Measurements from ENCODE around the gene PXDN. TPM values are rescaled to one million over a fixed set of nuclear protein-coding genes. Genes with fewer than 3 reads are reported as not detected.

PXDN gene
- total RNA-seq, 1 donor from 2014 or later, result 459 TPM

- H3K9me3 Mint-ChIP-seq (ENCODE audit: unreplicated experiment), result no peaks in the 10 kb centered on the region
- no peak overlapping the region for H3K4me3 Mint-ChIP-seq (ENCODE audit: unreplicated experiment)
- H3K27me3 Mint-ChIP-seq (ENCODE audit: unreplicated experiment), result no peaks in the 10 kb centered on the region
- H3K27ac Mint-ChIP-seq (ENCODE audit: unreplicated experiment), result no peak overlapping the region
- no peak for TF ChIP-seq CTCF (IDR thresholded peaks at IDR 0.05)
- H3K36me3 Mint-ChIP-seq (ENCODE audit: unreplicated experiment), result peaks cover 72% of the 10 kb centered on the region
- H3K4me1 Mint-ChIP-seq (ENCODE audit: unreplicated experiment), result peaks cover 5% of the 10 kb centered on the region
- peak; percentile 62 for DNase-seq (ENCODE audit: extremely low spot score, unreplicated experiment)
Observed at GRCh38 chr2:1645761-1646476, 98.4 kb downstream of the PXDN start.

- H3K27ac Mint-ChIP-seq (ENCODE audit: unreplicated experiment), result no peak overlapping the region
- H3K4me3 Mint-ChIP-seq (ENCODE audit: unreplicated experiment), result no peak overlapping the region
- H3K9me3 Mint-ChIP-seq (ENCODE audit: unreplicated experiment), result no peaks in the 10 kb centered on the region
- peaks cover 62% of the 10 kb centered on the region for H3K36me3 Mint-ChIP-seq (ENCODE audit: unreplicated experiment)
- no peak for TF ChIP-seq CTCF (IDR thresholded peaks at IDR 0.05)
- H3K4me1 Mint-ChIP-seq (ENCODE audit: unreplicated experiment), result peaks cover 5% of the 10 kb centered on the region
- DNase-seq (ENCODE audit: extremely low spot score, unreplicated experiment), result peak; percentile 73
- H3K27me3 Mint-ChIP-seq (ENCODE audit: unreplicated experiment), result no peaks in the 10 kb centered on the region
Observed at GRCh38 chr2:1644427-1644826, 99.9 kb downstream of the PXDN start.

- peak overlapping the region; percentile 8 for H3K27ac Mint-ChIP-seq (ENCODE audit: unreplicated experiment)
Observed at GRCh38 chr2:1642993-1643619, 101.2 kb downstream of the PXDN start.

GRCh38 chr2:1642066-1642861, 102.1 kb downstream of the PXDN start:
- H3K36me3 Mint-ChIP-seq (ENCODE audit: unreplicated experiment), result peaks cover 45% of the 10 kb centered on the region
- H3K4me3 Mint-ChIP-seq (ENCODE audit: unreplicated experiment), result no peak overlapping the region
- no peaks in the 10 kb centered on the region for H3K9me3 Mint-ChIP-seq (ENCODE audit: unreplicated experiment)
- peaks cover 5% of the 10 kb centered on the region for H3K4me1 Mint-ChIP-seq (ENCODE audit: unreplicated experiment)
- TF ChIP-seq CTCF (IDR thresholded peaks at IDR 0.05), result no peak
- H3K27me3 Mint-ChIP-seq (ENCODE audit: unreplicated experiment), result no peaks in the 10 kb centered on the region
- no peak for DNase-seq (ENCODE audit: extremely low spot score, unreplicated experiment)
- H3K27ac Mint-ChIP-seq (ENCODE audit: unreplicated experiment), result peak overlapping the region; percentile 32

More at GRCh38 chr2:1642993-1643619, 101.2 kb downstream of the PXDN start:
- no peak for TF ChIP-seq CTCF (IDR thresholded peaks at IDR 0.05)
- no peaks in the 10 kb centered on the region for H3K9me3 Mint-ChIP-seq (ENCODE audit: unreplicated experiment)
- H3K36me3 Mint-ChIP-seq (ENCODE audit: unreplicated experiment), result peaks cover 49% of the 10 kb centered on the region
- DNase-seq (ENCODE audit: extremely low spot score, unreplicated experiment), result no peak
- peaks cover 5% of the 10 kb centered on the region for H3K4me1 Mint-ChIP-seq (ENCODE audit: unreplicated experiment)
- no peaks in the 10 kb centered on the region for H3K27me3 Mint-ChIP-seq (ENCODE audit: unreplicated experiment)
- no peak overlapping the region for H3K4me3 Mint-ChIP-seq (ENCODE audit: unreplicated experiment)

- H3K4me3 Mint-ChIP-seq (ENCODE audit: unreplicated experiment), result no peak overlapping the region
- peaks cover 5% of the 10 kb centered on the region for H3K4me1 Mint-ChIP-seq (ENCODE audit: unreplicated experiment)
- H3K36me3 Mint-ChIP-seq (ENCODE audit: unreplicated experiment), result peaks cover 48% of the 10 kb centered on the region
- TF ChIP-seq CTCF (IDR thresholded peaks at IDR 0.05), result no peak
- no peaks in the 10 kb centered on the region for H3K27me3 Mint-ChIP-seq (ENCODE audit: unreplicated experiment)
- H3K9me3 Mint-ChIP-seq (ENCODE audit: unreplicated experiment), result no peaks in the 10 kb centered on the region
- H3K27ac Mint-ChIP-seq (ENCODE audit: unreplicated experiment), result peak overlapping the region; percentile 8
- DNase-seq (ENCODE audit: extremely low spot score, unreplicated experiment), result no peak
Observed at GRCh38 chr2:1641523-1641922, 102.8 kb downstream of the PXDN start.

Data from osteocyte (in vitro differentiated cells).